Adrenal gland (tissue), 5 donors: ENCODE results near the gene C1QBP.

ENCODE experiments used
- CTCF ChIP-seq, 6 experiments: fragments of 450-650 bp in 4 of 6; fragments of 200-600 bp in 2 of 6; sonication (generic) in 1 of 6; IDR thresholded peaks; 1 replicate in 5 of 6; 2 replicates in 1 of 6; pipeline versions ENCODE4 v1.5.1 to v1.8.0; 2016 to 2021; ENCODE audit warnings: antibody characterized with exemption in 6 of 6, mild to moderate bottlenecking in 2 of 6, moderate library complexity in 1 of 6
- POLR2A ChIP-seq, 2 donors: fragments of 450-650 bp; IDR thresholded peaks; one replicate each; pipeline ENCODE4 v1.6.1; 2017; ENCODE audit warnings: antibody characterized with exemption in 2 of 2, mild to moderate bottlenecking in 2 of 2, moderate library complexity in 1 of 2
- donor health status: DM: no; HTN: no; CAD: no.

GRCh38 chr17:5446786-5447185 is 7.8 kb upstream of the C1QBP start:
- TF ChIP-seq CTCF (IDR thresholded peaks at IDR 0.05) (no peak), POLR2A (IDR thresholded peaks at IDR 0.05) (no peak)
